HG03159 (cell line): ENCODE measurements around the gene ATG12.
A peak's percentile ranks its signal among the peaks of the same experiment; 100 is the strongest.
"Not testable (repeated sequence)": the region's sequence is repeated elsewhere in the genome, so short reads cannot be mapped to it uniquely, and the experiment has no call there.

Experiments used
- ATAC-seq: cut with Tn5 transposase; IDR thresholded peaks from one replicate; pipeline ENCODE4 v1.9.1; 2021; ENCODE audit warnings: mild to moderate bottlenecking, moderate library complexity; ENCODE audit not compliant: unreplicated experiment

ATG12 gene

DNA sequence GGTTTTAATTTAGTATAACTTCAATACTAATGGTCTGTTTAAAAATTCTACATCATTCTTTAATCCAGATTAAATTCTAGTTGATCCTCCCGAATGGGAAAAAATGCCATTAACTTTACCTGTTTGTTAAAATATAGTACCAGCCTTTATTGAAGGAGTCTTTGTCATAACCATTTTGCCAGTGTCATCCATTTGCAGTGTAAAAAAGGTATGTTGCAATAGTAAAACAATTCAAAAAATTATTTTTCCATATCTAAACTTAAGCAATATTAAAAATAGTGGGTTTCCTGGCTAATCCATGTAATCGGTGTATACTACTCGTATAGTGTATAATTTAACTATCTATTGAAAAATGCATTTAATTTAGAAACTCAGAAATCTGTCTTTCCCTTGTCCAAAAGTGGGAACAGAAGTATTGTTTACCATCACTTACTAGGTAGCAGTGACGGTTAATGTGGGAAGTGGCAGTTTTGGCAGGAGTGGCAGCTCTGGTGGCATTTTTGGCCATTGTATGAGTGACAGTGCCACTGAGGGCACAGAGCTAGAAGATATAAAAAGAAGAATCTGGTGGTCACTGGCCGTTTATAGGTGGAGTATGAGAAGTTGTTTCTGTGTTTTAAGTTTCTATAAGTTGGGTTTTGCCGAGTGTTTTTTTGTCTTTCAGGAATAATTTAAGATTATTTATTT lies 2.2 kb upstream of the ATG12 start:
- no peak for ATAC-seq

DNA sequence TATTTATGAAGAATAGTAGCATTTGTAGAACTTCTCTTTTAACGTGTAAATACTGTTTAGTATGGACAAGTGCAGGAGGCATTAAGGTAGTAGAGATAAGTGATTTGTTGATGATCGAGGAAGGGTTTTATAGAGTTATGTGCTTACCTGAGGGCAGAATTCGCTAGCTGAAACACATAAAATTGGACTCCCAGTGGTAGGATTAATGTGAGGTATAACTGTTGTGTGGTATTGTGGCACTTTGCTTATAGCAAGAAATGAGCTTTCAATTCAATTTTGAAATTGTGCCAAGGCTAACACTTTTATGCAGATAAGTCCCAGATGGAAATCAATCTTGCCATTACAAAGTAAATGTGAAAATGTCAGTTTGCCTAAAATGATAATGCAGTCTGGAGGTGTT lies 1.6 kb upstream of the ATG12 start:
- no peak for ATAC-seq

DNA sequence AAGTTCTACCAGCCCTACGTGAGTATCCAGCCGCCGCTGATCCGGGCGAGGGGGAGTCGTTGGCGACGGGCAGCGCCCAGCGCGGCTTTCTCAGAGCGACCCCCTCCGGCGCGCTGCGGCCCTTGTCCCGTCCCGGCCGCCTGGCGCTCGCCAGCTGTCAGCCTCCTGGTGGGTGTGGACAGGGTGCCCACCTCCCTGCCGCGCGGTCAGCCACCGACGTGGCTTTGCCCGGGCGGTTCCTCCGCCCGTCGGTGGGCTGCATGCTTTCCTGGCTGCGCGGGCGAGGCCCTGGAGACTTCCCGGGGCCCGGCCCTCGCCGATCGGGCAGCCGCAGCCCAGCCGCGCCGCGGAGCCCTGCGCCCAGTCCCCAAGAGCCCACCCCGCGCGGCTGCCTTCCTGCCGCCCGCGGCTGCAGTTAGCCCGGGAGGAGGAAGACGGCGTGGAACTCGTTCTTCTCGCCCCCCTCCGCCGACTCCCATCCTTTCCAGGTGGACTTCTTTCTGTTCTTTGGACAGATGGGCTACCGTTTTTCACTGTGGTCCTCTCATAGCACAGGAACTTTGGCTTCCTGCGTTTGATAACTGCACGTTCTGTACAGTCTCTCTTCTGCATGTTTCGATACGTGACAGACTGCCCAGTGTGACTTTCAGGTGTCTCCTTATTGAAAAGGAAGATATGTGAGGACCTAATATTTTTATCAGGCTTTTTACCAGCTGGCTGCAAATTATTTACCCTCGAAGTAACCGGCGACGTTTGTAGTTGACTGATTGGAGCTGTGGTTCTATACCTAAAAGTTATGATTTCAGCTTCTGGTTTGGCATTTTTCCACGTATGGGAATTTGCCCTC lies 947 bp upstream of the ATG12 start:
- peak; percentile 30 for ATAC-seq

DNA sequence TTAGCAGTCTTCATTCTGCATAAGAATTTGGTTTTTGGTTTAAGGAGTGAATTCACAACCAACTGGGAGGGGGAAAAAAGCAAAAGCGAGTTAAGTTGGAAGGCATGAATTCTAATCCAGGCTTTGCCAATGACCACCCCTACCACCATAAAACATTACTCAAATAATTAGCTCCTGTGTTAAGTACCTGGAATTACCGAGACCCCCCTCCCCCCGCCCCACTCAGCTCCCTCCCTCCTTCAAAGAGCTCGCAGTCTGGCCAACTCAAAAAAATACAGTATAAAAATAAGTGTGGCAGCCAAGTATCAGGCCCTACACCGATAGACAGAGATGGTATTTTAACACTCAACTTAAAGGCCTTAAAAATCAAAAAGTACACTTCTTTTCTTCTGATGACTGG lies 492 bp downstream of the ATG12 start:
- no peak for ATAC-seq

DNA sequence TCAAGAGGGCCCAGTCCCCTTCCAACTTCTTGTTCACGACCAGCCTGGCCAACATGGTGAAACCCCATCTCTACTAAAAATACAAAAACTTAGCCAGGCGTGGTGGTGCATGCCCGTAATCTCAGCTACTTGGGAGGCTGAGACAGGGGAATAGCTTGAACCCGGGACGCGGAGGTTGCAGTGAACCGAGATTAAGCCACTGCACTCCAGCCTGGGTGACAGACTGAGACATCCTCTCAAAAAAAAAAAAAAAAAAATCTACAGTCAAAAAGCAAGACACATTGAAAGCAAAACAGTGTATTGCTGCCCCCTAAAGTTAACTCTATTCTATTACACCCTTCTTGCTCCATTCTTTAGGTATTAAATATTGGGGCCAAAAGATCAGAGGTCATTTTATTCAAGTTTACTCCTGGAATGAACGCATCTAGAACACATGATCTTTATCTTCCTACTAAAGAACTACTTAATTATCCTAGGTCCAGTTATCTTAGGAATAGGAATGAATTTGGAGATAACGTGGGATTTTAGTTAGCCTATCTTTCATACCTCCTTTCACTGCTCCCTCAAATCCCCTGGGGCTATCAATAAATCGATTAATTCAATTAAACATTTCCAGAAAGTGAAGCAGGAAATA lies 2.4 kb downstream of the ATG12 start:
- ATAC-seq = no peak

DNA sequence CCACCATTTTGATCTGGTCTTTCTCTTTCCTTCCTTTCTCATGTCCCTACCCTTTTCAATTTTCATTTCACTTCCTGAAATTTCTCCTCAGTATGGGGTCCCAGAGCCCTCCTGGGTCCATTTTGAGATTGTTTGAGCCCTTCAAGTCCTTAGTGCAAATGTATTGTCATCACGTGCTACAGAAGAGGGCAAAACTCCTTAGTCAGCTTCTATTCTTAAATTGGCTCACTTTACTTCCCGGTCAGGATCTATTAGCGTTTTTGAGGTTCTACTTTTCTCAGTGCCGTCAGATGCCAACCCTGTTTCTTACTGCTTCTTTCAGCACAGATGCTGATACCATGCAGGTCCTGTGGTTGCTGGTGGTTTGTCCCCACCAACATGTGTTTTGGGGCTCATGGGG lies 5.9 kb downstream of the ATG12 start:
- no peak for ATAC-seq

DNA sequence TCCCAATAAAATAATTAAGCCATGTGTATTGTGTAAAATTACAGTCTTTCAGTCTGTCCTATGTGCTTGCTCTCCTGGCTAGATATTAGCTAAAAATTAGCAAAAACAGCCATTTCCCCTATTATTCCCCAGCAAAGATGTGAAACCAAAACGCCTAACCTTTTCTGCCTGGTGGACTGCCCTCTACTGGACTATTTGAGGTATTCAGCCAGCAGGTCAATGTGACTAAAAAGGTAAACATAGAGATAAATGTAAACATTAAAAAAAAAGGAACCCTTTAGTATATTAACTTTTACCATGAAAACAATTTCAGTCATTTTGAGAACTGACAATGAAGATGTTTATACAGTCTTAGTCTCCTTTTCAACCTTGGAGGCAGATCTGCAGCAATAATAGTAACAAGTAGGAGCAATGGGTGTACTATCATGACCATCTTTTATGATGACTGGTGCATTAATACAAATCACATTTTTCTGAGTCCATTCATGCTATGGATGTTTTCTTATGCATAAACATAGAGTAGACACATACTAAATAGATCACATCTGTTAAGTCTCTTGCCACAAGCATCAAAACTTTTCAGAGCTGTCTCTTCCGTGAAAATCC lies 10.1 kb downstream of the ATG12 start:
- peak; percentile 88 for ATAC-seq

DNA sequence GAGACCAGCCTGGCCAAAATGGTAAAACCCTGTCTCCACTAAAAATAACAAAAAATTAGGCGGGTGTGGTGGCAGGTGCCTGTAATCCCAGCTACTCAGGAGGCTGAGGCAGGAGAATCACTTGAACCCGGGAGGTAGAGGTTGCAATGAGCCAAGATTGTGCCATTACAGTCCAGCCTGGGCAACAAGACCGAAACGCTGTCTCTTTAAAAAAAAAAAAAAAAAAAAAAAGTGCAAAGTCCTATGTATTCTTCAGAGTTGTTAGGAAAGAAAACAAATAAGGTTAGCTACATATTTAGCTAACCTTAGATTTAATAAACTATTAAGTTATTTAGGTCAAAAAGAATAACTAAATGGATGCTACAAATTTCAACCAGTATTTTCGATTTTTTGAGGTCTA lies 11.5 kb downstream of the ATG12 start:
- ATAC-seq = no peak

DNA sequence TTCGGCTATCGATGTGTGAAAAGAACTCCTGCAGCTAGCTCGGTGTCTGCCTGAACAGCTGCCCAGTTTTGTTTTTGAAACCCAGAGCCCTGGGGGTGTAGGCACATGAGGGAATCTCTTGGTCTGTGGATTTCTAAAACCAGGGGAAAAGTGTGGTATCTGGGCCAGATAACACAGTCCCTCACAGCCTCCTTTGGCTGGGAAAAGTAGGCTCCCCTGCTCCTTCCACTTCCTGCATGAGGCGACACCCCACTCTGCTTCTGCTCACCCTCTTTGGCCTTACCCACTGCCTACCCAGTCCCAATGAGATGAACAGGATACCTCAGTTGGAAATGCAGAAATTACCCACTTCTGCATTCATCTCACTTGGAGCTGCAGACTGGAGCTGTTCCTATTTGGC lies 15.4 kb downstream of the ATG12 start:
- no peak for ATAC-seq

DNA sequence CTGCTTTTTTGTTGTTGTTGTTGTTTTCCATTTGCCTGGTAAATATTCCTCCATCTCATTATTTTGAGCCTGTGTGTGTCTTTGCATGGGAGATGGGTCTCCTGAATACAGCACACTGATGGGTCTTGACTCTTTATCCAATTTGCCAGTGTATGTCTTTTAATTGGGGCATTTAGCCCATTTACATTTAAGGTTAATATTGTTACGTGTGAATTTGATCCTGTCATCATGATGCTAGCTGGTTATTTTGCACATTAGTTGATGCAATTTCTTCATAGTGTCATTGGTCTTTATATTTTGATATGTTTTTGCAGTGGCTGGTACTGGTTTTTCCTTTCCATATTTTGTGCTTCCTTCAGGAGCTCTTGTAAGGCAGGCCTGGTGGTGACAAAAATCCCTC lies 16.4 kb downstream of the ATG12 start:
- ATAC-seq = not testable (repeated sequence)

DNA sequence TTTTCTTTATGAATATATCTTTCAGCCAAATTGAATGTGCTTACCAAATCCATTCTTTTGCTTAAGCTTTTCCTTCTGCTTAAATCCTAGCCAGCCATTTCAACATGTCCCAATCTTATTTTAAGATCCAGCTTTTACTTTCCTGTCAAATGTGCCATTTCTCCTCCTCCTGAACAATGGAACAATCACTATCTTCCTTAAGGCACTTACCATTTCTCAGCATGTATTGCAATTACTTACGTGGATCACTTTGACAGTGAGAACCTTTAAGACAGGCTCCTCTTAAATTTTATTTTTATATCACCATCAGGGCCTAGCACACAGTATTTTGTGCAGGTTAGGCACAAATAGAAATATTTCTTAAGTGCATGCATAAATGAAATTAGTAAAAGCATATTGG lies 20.5 kb downstream of the ATG12 start:
- ATAC-seq = no peak

DNA sequence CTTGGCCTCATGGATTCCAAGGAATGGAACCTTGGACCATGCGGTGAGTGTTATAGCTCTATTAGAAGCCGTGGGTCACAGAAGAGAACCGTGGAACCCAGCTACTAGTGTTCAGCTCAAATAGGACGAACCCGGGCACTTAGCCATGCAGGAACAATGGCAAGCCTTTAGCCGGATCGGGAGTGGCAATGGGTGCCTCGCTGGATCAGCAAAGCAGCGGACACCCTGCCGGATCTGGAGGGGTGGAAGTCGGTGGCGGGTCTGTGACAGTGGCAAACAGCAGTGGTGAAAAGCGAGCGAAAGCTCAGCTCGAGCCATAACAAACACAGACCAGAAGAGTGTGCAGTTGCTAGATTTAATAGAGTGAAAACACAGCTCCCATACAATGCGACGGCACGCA lies 22.5 kb downstream of the ATG12 start:
- ATAC-seq = no peak

DNA sequence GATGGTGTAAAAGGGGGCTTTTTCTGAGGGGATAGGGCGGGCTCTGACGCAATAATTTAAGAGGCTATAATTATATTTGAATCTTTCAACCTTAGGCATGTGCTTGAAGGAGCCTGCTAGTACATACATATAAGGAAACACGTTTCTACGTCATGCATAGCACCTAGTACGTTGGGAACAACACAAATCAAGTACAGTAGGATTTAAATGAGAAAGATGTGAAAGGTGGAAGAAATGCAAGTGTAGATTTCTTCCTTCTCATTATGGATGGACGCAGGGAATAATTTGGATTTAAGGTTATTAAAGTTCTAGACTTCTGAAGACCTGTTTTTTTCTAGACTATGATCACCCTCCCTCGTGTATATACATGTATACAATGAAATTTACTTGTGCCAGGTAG lies 24.0 kb downstream of the ATG12 start:
- no peak for ATAC-seq

DNA sequence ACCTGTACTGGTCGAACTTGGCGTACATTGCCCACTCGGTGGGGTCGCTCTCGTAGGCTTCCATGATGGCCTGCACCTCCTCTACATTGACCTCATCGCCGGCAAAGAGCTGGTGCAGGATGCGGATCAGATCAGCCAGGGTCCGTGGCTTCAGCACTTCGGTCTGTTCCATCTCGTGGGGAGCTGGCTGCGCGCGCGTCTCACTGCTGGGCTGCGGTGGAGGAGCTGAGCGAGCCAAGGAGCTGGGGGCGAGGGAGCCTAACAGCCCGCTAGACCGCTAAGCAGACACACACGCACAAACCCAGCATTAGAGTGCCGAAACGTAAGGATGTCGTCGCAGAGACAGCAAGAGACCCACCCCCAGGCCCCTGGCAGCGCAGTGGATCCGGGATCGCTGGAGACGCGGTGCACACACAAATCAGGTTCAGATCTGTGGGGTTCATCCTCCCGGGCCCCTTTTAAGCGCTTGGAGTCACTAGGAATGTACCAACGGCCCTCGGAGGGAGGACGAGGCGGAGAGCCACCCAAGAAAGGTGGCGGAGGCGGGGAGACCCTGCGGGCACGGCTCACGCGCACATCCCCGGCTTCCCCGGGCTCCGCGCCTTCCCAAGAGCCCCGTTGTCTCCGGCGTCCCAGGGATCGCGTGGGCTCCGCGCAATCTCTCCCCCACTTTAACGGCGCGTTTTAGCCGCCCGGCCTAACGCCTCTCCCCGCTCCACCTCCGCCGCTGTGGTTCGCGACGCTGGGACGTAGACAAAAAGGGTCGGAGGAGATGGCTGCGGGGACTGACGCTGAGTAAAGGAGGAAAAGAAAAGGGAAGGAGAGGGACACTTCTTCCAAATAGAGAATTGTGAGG lies 24.9 kb downstream of the ATG12 start, which contains the start of gene CDO1:
CDO1 (minus strand) TSS at position 434 of the 856 bp plus-strand sequence; CDS start at position 172, 262 bp downstream.
- ATAC-seq = no peak

DNA sequence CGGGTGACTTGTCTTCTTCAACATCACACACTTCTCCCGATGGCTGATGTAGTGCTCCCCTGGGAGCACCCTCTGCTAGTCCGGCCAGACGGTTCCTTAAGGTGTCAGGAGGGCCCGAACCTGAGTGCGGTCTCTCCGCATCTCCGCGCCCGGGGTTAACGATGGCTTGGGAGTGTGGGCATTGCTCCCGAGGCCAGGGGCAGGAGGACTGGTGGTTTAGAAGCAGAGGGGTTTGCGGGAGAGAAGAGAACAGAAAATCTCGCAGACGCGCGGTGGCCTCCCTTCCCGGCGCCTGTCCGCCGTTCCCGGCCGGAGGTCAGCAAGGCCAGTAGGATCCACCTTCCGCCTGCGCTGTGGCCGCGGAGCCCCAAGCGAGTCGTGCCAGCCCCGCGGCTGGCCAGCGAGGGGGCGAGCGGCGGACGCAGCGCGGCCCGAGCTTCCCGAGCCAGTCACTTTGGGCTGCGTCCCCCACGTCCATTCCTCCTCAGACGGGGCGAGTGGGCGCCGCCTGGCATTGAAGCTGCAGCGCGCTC lies 25.6 kb downstream of the ATG12 start:
- no peak for ATAC-seq

DNA sequence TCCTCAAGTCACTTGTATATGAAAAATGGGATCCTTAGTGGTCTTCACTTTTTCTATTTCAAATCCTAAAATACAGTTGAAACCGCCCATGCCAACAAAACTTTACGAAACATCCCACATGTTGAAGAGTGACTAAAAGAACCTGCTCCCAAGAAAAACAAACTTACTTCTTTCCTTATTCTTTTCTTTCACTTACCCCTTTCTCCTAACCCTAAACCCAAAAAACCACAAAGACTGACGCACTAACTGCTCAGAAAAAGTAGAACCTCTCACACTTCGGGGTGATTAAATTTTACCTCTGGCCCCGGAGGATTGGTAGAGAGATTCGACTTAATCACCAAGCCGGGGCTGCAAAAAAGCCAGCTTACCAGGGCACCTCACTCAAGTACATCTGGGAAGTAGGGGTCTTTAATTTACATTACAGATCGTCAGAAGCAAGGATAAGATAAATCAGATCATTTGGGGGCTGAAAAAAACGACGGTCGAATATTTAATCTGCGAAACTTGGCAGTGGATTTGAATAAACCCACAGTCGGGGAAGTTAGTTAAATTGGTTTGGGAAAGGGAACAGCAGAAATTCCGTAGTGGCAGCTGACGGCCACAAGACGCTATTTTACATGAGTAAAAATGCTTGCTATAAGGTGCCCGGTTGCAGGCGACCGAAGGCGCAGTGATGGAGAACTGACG lies 26.2 kb downstream of the ATG12 start:
- ATAC-seq = no peak

DNA sequence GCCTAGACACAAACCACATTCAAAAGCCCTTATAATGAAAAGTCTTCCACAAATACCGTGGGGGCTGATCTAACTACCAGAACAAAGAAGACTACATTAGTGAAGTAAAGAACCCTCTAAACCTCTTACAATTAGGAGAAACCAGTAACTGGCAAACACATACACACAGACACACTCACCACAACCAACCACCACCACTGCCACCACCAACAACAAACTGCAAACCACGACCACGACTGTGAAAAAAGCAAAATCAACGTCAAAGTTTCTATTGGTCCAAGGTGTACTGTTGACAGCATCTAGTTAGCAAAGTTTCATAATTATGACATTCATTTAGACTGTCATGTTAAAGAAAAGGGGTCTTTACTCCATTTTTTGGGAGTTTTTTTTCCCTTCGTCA lies 27.6 kb downstream of the ATG12 start:
- no peak for ATAC-seq

DNA sequence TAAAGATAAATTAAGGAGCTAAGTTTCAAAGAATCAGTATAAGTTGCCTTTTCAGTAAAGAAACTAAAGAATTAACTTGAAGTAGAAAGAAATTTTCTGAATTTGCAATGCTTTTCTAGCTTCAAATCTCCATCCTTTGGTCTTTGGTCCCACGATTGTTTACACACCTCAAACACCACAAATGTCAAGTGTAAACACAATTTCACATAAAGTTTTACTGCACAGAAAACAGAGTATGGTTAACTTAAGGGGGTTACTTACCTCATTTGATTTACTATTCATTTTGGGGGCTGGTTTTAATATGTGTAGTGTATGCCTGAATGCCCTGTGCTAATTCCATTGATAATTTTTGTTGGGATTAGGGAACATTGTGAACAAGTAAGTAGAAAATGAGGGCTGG lies 29.0 kb downstream of the ATG12 start:
- ATAC-seq = no peak

DNA sequence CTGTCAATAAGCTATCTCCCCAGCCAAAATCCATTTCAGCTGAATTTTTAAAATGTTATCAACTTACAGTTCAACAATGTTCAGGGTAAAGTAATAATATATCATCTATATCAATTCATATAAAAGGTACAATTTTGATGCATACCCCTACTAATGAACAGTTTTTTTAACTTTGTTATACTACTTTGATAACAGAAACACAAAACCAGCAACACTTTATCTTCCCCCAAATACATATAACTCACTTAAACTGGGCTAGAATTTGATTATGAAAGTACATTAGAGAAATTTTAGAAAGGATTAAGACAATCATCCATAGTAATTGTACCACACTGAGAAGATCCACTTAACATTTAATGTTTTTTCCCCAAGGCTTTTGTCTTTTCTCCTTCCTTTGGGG lies 30.0 kb downstream of the ATG12 start:
- no peak for ATAC-seq

DNA sequence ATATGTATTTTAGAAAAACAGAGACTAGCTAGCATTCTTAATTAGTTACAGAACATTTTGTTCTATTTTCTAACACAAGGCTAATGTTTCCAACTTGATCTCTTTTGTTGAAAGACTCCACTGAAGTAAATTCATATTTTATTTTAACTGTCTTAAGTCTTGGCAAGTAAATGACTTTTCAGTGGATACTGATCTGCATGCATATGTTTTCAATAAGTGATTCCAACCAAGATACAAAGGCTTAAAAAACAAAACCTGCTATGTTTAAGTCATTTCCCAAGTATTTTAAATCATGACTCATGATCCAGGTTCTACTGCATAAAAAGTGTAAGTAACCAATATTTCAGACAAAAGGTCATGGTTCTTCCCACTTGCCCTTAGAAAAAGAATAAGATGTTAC lies 30.6 kb downstream of the ATG12 start:
- no peak for ATAC-seq
